Neural cell (in vitro differentiated cells): ENCODE measurements around the gene HRAS.

ENCODE experiments used
- EZH2 ChIP-seq: fragments of 200-600, 300-800 bp; shearing (Covaris generic), sonication (generic); IDR thresholded peaks from 2 replicates; pipeline ENCODE4 v1.6.1; 2014; ENCODE audit warnings: antibody characterized with exemption, low read length, borderline replicate concordance, mild to moderate bottlenecking; ENCODE audit not compliant: insufficient read depth, poor library complexity, severe bottlenecking
- TF ChIP-seq, protein P1 (sequence below): fragments of 450-650 bp; IDR thresholded peaks from 2 replicates; pipeline ENCODE4 v1.5.1; 2014; ENCODE audit warnings: antibody characterized with exemption, mild to moderate bottlenecking, moderate library complexity; ENCODE audit not compliant: poor library complexity, severe bottlenecking

DNA sequence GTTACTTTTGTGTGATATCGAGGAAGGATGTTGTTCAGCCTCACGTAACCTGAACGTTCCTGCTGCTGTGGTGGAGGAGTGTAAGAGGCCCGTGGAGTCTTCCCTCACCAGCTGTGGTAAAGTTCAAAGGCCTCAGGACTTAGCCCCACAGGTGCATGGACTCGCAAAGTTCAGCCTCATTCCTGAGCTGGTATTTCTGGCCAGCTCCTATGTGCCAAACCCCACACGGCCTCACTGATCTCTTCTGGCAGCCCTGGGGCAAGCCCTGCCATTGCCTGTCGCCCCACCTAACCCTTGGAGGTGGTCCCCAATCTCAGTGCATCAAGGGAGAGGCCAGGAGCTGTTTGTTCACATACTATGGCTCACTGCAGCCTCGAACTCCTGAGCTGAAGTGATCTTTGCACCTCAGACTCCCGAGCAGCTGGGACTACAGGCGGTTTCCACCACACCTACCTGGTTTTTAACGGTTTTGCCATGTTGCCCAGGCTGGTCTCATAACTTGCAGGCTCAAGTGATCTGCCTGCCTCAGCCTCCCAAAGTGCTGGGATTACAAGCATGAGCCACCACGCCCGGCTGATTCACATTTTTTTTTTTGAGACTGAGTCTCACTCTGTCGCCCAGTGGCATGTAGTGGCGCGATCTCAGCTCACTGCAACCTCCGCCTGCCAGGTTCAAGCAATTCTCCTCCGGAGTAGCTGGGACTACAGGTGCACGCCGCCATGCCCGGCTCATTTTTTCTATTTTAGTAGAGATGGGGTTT, 43.1 kb upstream of the HRAS start:
- TF ChIP-seq, protein P1, sequence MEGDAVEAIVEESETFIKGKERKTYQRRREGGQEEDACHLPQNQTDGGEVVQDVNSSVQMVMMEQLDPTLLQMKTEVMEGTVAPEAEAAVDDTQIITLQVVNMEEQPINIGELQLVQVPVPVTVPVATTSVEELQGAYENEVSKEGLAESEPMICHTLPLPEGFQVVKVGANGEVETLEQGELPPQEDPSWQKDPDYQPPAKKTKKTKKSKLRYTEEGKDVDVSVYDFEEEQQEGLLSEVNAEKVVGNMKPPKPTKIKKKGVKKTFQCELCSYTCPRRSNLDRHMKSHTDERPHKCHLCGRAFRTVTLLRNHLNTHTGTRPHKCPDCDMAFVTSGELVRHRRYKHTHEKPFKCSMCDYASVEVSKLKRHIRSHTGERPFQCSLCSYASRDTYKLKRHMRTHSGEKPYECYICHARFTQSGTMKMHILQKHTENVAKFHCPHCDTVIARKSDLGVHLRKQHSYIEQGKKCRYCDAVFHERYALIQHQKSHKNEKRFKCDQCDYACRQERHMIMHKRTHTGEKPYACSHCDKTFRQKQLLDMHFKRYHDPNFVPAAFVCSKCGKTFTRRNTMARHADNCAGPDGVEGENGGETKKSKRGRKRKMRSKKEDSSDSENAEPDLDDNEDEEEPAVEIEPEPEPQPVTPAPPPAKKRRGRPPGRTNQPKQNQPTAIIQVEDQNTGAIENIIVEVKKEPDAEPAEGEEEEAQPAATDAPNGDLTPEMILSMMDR: no peak
- TF ChIP-seq EZH2: no peak
